Endothelial cell of umbilical vein (primary cell): ENCODE measurements around the gene KDM3B. TPM values are rescaled to one million over a fixed set of nuclear protein-coding genes. Genes with fewer than 3 reads are reported as not detected.

ENCODE experiments used
- BruUV-seq: library from RNA; stranded (reverse); fragments of 400-500 nt; replicated peaks from 2 replicates; lab custom pipeline; 2021; lab: Mats Ljungman, UMichigan
- CTCF ChIA-PET: fragments of 300-600, 350-600 bp; sonication (Branson Sonifier 250); formaldehyde crosslinking; loops from one replicate; lab custom pipeline; 2021; ENCODE audit warnings: antibody characterized with exemption, inconsistent platforms; lab: Charles Lee
- POLR2A ChIA-PET: fragments of 300-600, 350-600 bp; sonication (Branson Sonifier 250); formaldehyde crosslinking; loops from one replicate; lab custom pipeline; 2021; ENCODE audit warnings: antibody characterized with exemption, inconsistent platforms; lab: Charles Lee
- DNase-seq: peaks from one replicate; pipeline ENCODE4 v3.0.0-alpha.2; 2011; ENCODE audit warnings: low read depth, low spot score
- FAIRE-seq: peaks from 2 replicates; lab custom pipeline; 2011; peaks lifted over from hg19 to GRCh38; lab: Jason Lieb, UNC
- H2AFZ ChIP-seq: 2 replicates; pipeline ENCODE4 v1.6.0; 2012; ENCODE audit warnings: low read depth, low read length, control low read depth, inconsistent platforms
- H3K27ac ChIP-seq: 2 replicates; pipeline ENCODE4 v1.5.1; 2011; ENCODE audit warnings: low read depth, mild to moderate bottlenecking, control low read depth, low read length, moderate library complexity; ENCODE audit not compliant: insufficient read depth
- H3K27me3 ChIP-seq, 2 experiments: 2 replicates each; pipeline versions ENCODE4 v1.6.0 to v1.6.1; 2011; ENCODE audit warnings: low read length in 2 of 2, mixed read lengths in 1 of 2; ENCODE audit not compliant: control insufficient read depth in 2 of 2, insufficient read depth in 2 of 2
- H3K36me3 ChIP-seq, 2 experiments: 2 replicates in 1 of 2; 3 replicates in 1 of 2; pipeline ENCODE4 v1.5.1; 2011; ENCODE audit warnings: low read length in 2 of 2, mild to moderate bottlenecking in 1 of 2, moderate library complexity in 1 of 2; ENCODE audit not compliant: control insufficient read depth in 2 of 2, insufficient read depth in 2 of 2; ENCODE audit errors: extremely low read depth in 1 of 2
- H3K4me1 ChIP-seq: 3 replicates; pipeline ENCODE4 v1.5.1; 2011; ENCODE audit warnings: mild to moderate bottlenecking, low read length; ENCODE audit not compliant: control insufficient read depth, insufficient read depth; ENCODE audit errors: extremely low read depth
- H3K4me2 ChIP-seq: 2 replicates; pipeline ENCODE4 v1.6.1; 2011; ENCODE audit warnings: low read length, control low read depth, mixed read lengths; ENCODE audit not compliant: insufficient read depth
- H3K4me3 ChIP-seq, 3 experiments: fragments of 200-600 bp in 1 of 3; sonication (generic), shearing (Covaris generic) in 1 of 3; replicated peaks in 1 of 3; 2 replicates each; pipeline ENCODE4 v1.5.1; 2011 to 2016; ENCODE audit warnings: control low read depth in 3 of 3, low read length in 3 of 3, mild to moderate bottlenecking in 2 of 3, inconsistent platforms in 1 of 3, low read depth in 1 of 3, moderate library complexity in 1 of 3; ENCODE audit not compliant: insufficient read depth in 1 of 3
- H3K79me2 ChIP-seq: 2 replicates; pipeline ENCODE4 v1.6.0; 2012; ENCODE audit warnings: low read length, inconsistent platforms; ENCODE audit not compliant: control insufficient read depth, insufficient read depth
- H3K9ac ChIP-seq: replicated peaks from 2 replicates; pipeline ENCODE3; 2011; ENCODE audit warnings: low read length, control low read depth; ENCODE audit not compliant: insufficient read depth; ENCODE audit errors: extremely low read depth
- H3K9me1 ChIP-seq: replicated peaks from 3 replicates; pipeline ENCODE4 v1.6.0; 2011; ENCODE audit warnings: mild to moderate bottlenecking, low read length; ENCODE audit not compliant: control insufficient read depth, insufficient read depth; ENCODE audit errors: extremely low read depth
- H3K9me3 ChIP-seq: replicated peaks from 2 replicates; pipeline ENCODE4 v1.5.1; 2012; ENCODE audit warnings: low read length, inconsistent platforms; ENCODE audit not compliant: control insufficient read depth, insufficient read depth
- H4K20me1 ChIP-seq: replicated peaks from 2 replicates; pipeline ENCODE3; 2011; ENCODE audit warnings: mild to moderate bottlenecking, low read length; ENCODE audit not compliant: control insufficient read depth, insufficient read depth; ENCODE audit errors: extremely low read depth
- EZH2 ChIP-seq: IDR thresholded peaks from 2 replicates; pipeline ENCODE4 v1.6.1; 2012; ENCODE audit warnings: borderline replicate concordance, low read depth, mild to moderate bottlenecking, moderate library complexity, low read length, inconsistent platforms; ENCODE audit not compliant: severe bottlenecking
- FOS ChIP-seq: IDR thresholded peaks from 2 replicates; pipeline ENCODE4 v1.6.1; 2011; ENCODE audit warnings: mild to moderate bottlenecking, low read length, moderate library complexity, borderline replicate concordance; ENCODE audit not compliant: insufficient read depth
- GATA2 ChIP-seq: IDR thresholded peaks from 2 replicates; pipeline ENCODE4 v1.7.0; 2011; ENCODE audit warnings: low read depth, mild to moderate bottlenecking, moderate library complexity, mixed read lengths, low read length; ENCODE audit not compliant: insufficient read length, insufficient read depth
- JUN ChIP-seq: IDR thresholded peaks from 2 replicates; pipeline ENCODE4 v1.6.1; 2011; ENCODE audit warnings: borderline replicate concordance, low read depth; ENCODE audit not compliant: insufficient read length, insufficient read depth
- MYC ChIP-seq: IDR thresholded peaks from one replicate; pipeline ENCODE4 v1.6.1; 2011; ENCODE audit warnings: mild to moderate bottlenecking, low read depth, low read length
- POLR2A ChIP-seq: IDR thresholded peaks from 2 replicates; pipeline ENCODE4 v1.6.1; 2012; ENCODE audit warnings: low read depth, mild to moderate bottlenecking, control low read depth, low read length
- POLR2AphosphoS5 ChIP-seq: IDR thresholded peaks from 2 replicates; pipeline ENCODE4 v1.6.1; 2012; ENCODE audit warnings: low read depth, mild to moderate bottlenecking, control low read depth, low read length, moderate library complexity; ENCODE audit not compliant: insufficient read depth
- dilution Hi-C: fragments of 300-500 bp; cut with MboI; formaldehyde crosslinking; loops from one replicate; pipeline ENCODE4 v1.15.0; 2019; ENCODE audit warnings: low sequenced_read_pairs; ENCODE audit not compliant: extremely low pct_ligation_motif_present
- intact Hi-C: fragments of 100-400 bp; cut with micrococcal nuclease; formaldehyde crosslinking; loops from one replicate; pipeline ENCODE4 v1.10.0; 2022
- polyA plus RNA-seq, 4 experiments: library from polyadenylated mRNA; depleted of rRNA in 3 of 4; stranded (reverse) in 3 of 4; unstranded in 1 of 4; fragments of >200 nt; gene quantifications; 2 replicates each; pipeline versions ENCODE4 v1.2.1 to v1.2.3, GENCODE V29; 2011 to 2012; ENCODE audit warnings: missing spikeins in 1 of 4
- total RNA-seq: library from RNA; stranded (reverse); gene quantifications from 2 replicates; pipeline ENCODE4 v1.2.3, GENCODE V29; 2021
- TF ChIP-seq, protein P1 (sequence below): IDR thresholded peaks from 2 replicates; pipeline ENCODE4 v1.6.1; 2011; ENCODE audit not compliant: insufficient read depth, insufficient read length
- TF ChIP-seq, protein P2 (sequence below), 2 donors: IDR thresholded peaks; 1 replicate in 1 of 2; 2 replicates in 1 of 2; pipeline ENCODE4 v1.5.1; 2011; ENCODE audit warnings: low read length in 2 of 2, mild to moderate bottlenecking in 2 of 2, moderate library complexity in 2 of 2, control low read depth in 1 of 2, inconsistent platforms in 1 of 2, low read depth in 1 of 2; ENCODE audit not compliant: insufficient read depth in 1 of 2; ENCODE audit errors: extremely low read depth in 1 of 2

Gene KDM3B
- total and polyA plus RNA-seq, 2 donors (not counting 3 experiments of a cell fraction or from before 2014, with no cell fraction given) = 19.0 to 55.7 TPM

DNA sequence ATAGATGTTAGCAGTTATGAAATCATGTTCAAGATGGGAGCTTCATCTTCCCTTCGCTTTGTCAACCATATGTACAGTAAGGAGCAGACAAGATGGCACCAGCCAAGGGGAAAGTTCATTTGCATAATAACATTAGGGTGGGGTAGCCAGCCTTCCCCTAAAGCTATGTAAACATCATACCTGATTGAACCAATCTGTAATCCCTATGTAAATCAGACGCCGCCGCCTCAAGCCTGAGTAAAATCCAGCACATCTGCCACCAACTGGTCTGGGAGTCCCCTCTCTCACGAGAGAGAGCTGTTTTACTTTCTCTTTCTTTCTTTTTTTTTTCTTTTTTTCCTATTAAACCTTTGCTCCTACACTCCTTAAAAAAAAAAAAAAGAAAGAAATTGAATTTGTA lies 55.5 kb downstream of the KDM3B start:
- TF ChIP-seq, protein P1, sequence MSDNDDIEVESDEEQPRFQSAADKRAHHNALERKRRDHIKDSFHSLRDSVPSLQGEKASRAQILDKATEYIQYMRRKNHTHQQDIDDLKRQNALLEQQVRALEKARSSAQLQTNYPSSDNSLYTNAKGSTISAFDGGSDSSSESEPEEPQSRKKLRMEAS = no peak
- no peak for TF ChIP-seq EZH2
- TF ChIP-seq, protein P2, sequence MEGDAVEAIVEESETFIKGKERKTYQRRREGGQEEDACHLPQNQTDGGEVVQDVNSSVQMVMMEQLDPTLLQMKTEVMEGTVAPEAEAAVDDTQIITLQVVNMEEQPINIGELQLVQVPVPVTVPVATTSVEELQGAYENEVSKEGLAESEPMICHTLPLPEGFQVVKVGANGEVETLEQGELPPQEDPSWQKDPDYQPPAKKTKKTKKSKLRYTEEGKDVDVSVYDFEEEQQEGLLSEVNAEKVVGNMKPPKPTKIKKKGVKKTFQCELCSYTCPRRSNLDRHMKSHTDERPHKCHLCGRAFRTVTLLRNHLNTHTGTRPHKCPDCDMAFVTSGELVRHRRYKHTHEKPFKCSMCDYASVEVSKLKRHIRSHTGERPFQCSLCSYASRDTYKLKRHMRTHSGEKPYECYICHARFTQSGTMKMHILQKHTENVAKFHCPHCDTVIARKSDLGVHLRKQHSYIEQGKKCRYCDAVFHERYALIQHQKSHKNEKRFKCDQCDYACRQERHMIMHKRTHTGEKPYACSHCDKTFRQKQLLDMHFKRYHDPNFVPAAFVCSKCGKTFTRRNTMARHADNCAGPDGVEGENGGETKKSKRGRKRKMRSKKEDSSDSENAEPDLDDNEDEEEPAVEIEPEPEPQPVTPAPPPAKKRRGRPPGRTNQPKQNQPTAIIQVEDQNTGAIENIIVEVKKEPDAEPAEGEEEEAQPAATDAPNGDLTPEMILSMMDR (IDR thresholded peaks at IDR 0.05; ENCODE audit: extremely low read depth in 1 of 2, insufficient read depth in 1 of 2, low read depth in 1 of 2, low read length in 2 of 2) = no peak
- TF ChIP-seq POLR2A = no peak
- TF ChIP-seq FOS = no peak
- TF ChIP-seq POLR2AphosphoS5 = no peak
- TF ChIP-seq JUN = no peak
- TF ChIP-seq GATA2 = no peak
- no peak for TF ChIP-seq MYC
- FAIRE-seq = no peak
- BruUV-seq = no TSS peak
- ChIA-PET POLR2A (no interaction called here), CTCF (interaction anchor here (0.6 to 1.9 kb wide), 4 partner anchors 17 to 185 kb away, joined by 3 to 5 read pairs (median 4); no protein-coding TSS in a partner anchor)
- H3K4me3 ChIP-seq = no peak overlapping the region
- H2AFZ ChIP-seq = no peak overlapping the region
- H3K9me3 ChIP-seq = no peaks in the 10 kb centered on the region
- no peaks in the 10 kb centered on the region for H3K79me2 ChIP-seq
- no peaks in the 10 kb centered on the region for H3K4me1 ChIP-seq
- no peak overlapping the region for H3K27ac ChIP-seq
- dilution Hi-C loops = no loop called here
- H4K20me1 ChIP-seq = no peaks in the 10 kb centered on the region
- no peak for DNase-seq
- no peak overlapping the region for H3K9ac ChIP-seq
- H3K4me2 ChIP-seq = no peak overlapping the region
- H3K36me3 ChIP-seq = peaks cover 0 to 6% of the 10 kb centered on the region in 2 experiments
- no peaks in the 10 kb centered on the region for H3K9me1 ChIP-seq
- H3K27me3 ChIP-seq = no peaks in the 10 kb centered on the region
- intact Hi-C loops = no loop called here
